OCI-LY7 (cell line): ENCODE results near the gene RFWD3. TPM values are rescaled to one million over a fixed set of nuclear protein-coding genes. Genes with fewer than 3 reads are reported as not detected.

Experiments used
- BruUV-seq: library from RNA; stranded (reverse); fragments of 400-500 nt; replicated peaks from 2 replicates; lab custom pipeline; 2021; lab: Mats Ljungman, UMichigan
- CTCF ChIA-PET: fragments of 300-600 bp; sonication (Branson Sonifier 250); formaldehyde crosslinking; loops from one replicate; lab custom pipeline; 2022; ENCODE audit warnings: antibody characterized with exemption; ENCODE audit not compliant: unreplicated experiment; lab: Charles Lee
- POLR2A ChIA-PET: fragments of 300-600 bp; sonication (Branson Sonifier 250); formaldehyde crosslinking; loops from one replicate; lab custom pipeline; 2022; ENCODE audit warnings: antibody characterized with exemption; lab: Charles Lee
- DNase-seq: peaks from one replicate; pipeline ENCODE4 v3.0.0-alpha.2; 2015; ENCODE audit warnings: low spot score
- H2AFZ ChIP-seq: fragments of 200-600 bp; sonication (generic), shearing (Covaris generic); 2 replicates; pipeline ENCODE4 v1.6.1; 2014; ENCODE audit warnings: mild to moderate bottlenecking, antibody characterized with exemption, low read length, moderate library complexity
- H3K27ac ChIP-seq: fragments of 200-600 bp; sonication (generic); 2 replicates; pipeline ENCODE4 v1.5.1; 2014; ENCODE audit warnings: mixed run types, low read depth, mild to moderate bottlenecking, moderate library complexity, low read length, inconsistent platforms; ENCODE audit not compliant: poor library complexity, severe bottlenecking
- H3K36me3 ChIP-seq: fragments of 200-600 bp; sonication (generic); 2 replicates; pipeline ENCODE4 v1.6.1; 2014; ENCODE audit warnings: mild to moderate bottlenecking, antibody characterized with exemption, low read length, moderate library complexity, mixed read lengths; ENCODE audit not compliant: insufficient read depth
- H3K4me1 ChIP-seq: fragments of 200-600 bp; sonication (generic); 2 replicates; pipeline ENCODE4 v1.5.1; 2014; ENCODE audit warnings: mild to moderate bottlenecking, low read length; ENCODE audit not compliant: insufficient read depth, poor library complexity, severe bottlenecking
- H3K4me2 ChIP-seq: fragments of 200-600 bp; sonication (generic); 2 replicates; pipeline ENCODE4 v1.6.1; 2014; ENCODE audit warnings: mild to moderate bottlenecking, low read length
- H3K4me3 ChIP-seq: fragments of 200-600 bp; sonication (generic); 2 replicates; pipeline ENCODE4 v1.5.1; 2014; ENCODE audit warnings: mild to moderate bottlenecking, low read depth, low read length; ENCODE audit not compliant: poor library complexity, severe bottlenecking
- H3K79me2 ChIP-seq: fragments of 200-600 bp; sonication (generic); 2 replicates; pipeline ENCODE4 v1.6.1; 2016; ENCODE audit warnings: low read depth, mild to moderate bottlenecking, low read length, moderate library complexity, mixed read lengths; ENCODE audit not compliant: insufficient read depth
- H3K9me2 ChIP-seq: fragments of 200-600 bp; sonication (generic); 2 replicates; pipeline ENCODE4 v1.6.1; 2016; ENCODE audit warnings: mild to moderate bottlenecking, low read length, mixed read lengths; ENCODE audit not compliant: insufficient read depth
- H3K9me3 ChIP-seq: fragments of 200-600 bp; sonication (generic); 2 replicates; pipeline ENCODE4 v1.6.1; 2014; ENCODE audit warnings: mild to moderate bottlenecking, mixed run types, low read length, mixed read lengths
- H4K20me1 ChIP-seq: fragments of 200-600 bp; sonication (generic); 2 replicates; pipeline ENCODE4 v1.6.1; 2014; ENCODE audit warnings: mild to moderate bottlenecking, antibody characterized with exemption, low read length, moderate library complexity, mixed read lengths; ENCODE audit not compliant: insufficient read depth
- EZH2phosphoT487 ChIP-seq: fragments of 200-600 bp; sonication (generic); IDR thresholded peaks from 2 replicates; pipeline ENCODE4 v1.6.1; 2018; ENCODE audit warnings: low read depth, borderline replicate concordance, mild to moderate bottlenecking, mixed run types, antibody characterized with exemption, low read length, moderate library complexity, mixed read lengths
- intact Hi-C: fragments of 100-400 bp; cut with micrococcal nuclease; formaldehyde crosslinking; loops from one replicate; pipeline ENCODE4 v1.10.0; 2022; ENCODE audit not compliant: unreplicated experiment
- total RNA-seq, 2 experiments: library from RNA; depleted of rRNA in 1 of 2; stranded (reverse); fragments of >200 nt in 1 of 2; shearing (Covaris generic) in 1 of 2; gene quantifications; 2 replicates each; pipeline ENCODE4 v1.2.3, GENCODE V29; 2014 to 2022
- TF ChIP-seq, protein P1 (sequence below): fragments of 200-600 bp; sonication (generic); conservative IDR thresholded peaks from 2 replicates; pipeline ENCODE4 v1.5.1; 2014; ENCODE audit warnings: mild to moderate bottlenecking, antibody characterized with exemption, low read length, moderate library complexity, mixed read lengths

Gene RFWD3
- total RNA-seq, 2 experiments from 2014 or later = 79.7 to 134 TPM

DNA sequence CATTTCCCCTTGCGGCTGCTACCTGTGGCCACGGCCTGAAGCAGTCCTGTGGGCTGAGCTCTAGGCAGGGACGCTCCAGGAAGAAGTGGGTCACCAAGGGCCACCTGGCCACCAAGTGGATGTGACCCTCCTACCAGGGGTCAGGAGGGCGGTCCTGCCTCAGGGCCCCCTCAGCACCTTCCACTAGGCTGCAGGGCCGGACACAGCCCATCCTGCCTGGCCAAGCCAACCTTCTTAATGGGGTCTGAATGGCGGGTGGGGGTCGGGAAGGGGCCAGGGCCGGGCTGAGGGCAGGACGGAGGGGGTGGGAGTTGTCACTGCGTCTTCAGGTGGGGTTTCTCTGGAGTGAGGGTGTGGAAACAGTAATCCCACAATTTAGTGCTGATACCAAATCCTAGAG lies 47.2 kb upstream of the RFWD3 start:
- Histone ChIP-seq H3K9me2 (no peaks in the 10 kb centered on the region), H3K4me3 (no peak overlapping the region), H3K4me1 (no peaks in the 10 kb centered on the region), H4K20me1 (no peaks in the 10 kb centered on the region), H3K27ac (no peak overlapping the region), H3K4me2 (no peak overlapping the region), H2AFZ (no peak overlapping the region), H3K79me2 (no peaks in the 10 kb centered on the region), H3K36me3 (no peaks in the 10 kb centered on the region), H3K9me3 (no peaks in the 10 kb centered on the region)
- POLR2A ChIA-PET = interaction anchor here (0.6 to 0.9 kb wide), 3 partner anchors 9 to 15 kb away, joined by 3 to 5 read pairs (median 3); no protein-coding TSS in a partner anchor
- CTCF ChIA-PET = interaction anchor here (1.0 kb wide), 1 partner anchor 16 kb away, joined by 3 read pairs; no protein-coding TSS in a partner anchor
- no TSS peak for BruUV-seq
- no peak for DNase-seq
- intact Hi-C loops = no loop called here
- TF ChIP-seq EZH2phosphoT487 = no peak
- TF ChIP-seq, protein P1, sequence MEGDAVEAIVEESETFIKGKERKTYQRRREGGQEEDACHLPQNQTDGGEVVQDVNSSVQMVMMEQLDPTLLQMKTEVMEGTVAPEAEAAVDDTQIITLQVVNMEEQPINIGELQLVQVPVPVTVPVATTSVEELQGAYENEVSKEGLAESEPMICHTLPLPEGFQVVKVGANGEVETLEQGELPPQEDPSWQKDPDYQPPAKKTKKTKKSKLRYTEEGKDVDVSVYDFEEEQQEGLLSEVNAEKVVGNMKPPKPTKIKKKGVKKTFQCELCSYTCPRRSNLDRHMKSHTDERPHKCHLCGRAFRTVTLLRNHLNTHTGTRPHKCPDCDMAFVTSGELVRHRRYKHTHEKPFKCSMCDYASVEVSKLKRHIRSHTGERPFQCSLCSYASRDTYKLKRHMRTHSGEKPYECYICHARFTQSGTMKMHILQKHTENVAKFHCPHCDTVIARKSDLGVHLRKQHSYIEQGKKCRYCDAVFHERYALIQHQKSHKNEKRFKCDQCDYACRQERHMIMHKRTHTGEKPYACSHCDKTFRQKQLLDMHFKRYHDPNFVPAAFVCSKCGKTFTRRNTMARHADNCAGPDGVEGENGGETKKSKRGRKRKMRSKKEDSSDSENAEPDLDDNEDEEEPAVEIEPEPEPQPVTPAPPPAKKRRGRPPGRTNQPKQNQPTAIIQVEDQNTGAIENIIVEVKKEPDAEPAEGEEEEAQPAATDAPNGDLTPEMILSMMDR = no peak

DNA sequence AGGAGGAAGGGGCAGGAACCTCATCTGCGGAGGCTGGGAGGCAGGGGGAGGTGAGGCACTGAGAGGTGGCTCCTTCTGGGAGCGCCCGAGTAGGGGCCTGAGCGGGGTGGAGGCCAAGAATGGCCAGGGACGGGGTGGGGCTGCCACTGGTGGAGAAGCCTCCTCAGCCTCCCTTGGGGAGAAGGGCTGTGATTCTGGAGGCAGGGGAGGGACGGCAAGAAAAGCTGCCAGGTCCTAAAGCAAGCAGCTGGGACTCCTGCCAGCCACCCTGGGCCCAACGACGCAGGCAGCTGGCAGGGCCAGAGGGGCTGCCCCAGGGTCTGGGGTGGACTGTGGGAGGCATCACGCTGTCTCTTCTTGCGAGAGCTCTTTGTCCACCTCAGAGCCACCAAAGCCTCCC lies 46.6 kb upstream of the RFWD3 start:
- no peak overlapping the region for H3K4me2 ChIP-seq
- POLR2A ChIA-PET = interaction anchor here (0.6 to 1.5 kb wide), 3 partner anchors 15 to 809 kb away, joined by 3 to 5 read pairs (median 3); no protein-coding TSS in a partner anchor
- no peaks in the 10 kb centered on the region for H4K20me1 ChIP-seq
- CTCF ChIA-PET = no interaction called here
- intact Hi-C loops = no loop called here
- BruUV-seq = no TSS peak
- no peak overlapping the region for H2AFZ ChIP-seq
- no peak for DNase-seq
- H3K9me3 ChIP-seq = no peaks in the 10 kb centered on the region
- H3K4me1 ChIP-seq = no peaks in the 10 kb centered on the region
- H3K4me3 ChIP-seq = no peak overlapping the region
- TF ChIP-seq, protein P1 = no peak
- no peak for TF ChIP-seq EZH2phosphoT487
- no peaks in the 10 kb centered on the region for H3K79me2 ChIP-seq
- H3K27ac ChIP-seq = no peak overlapping the region
- H3K9me2 ChIP-seq = no peaks in the 10 kb centered on the region
- no peaks in the 10 kb centered on the region for H3K36me3 ChIP-seq

DNA sequence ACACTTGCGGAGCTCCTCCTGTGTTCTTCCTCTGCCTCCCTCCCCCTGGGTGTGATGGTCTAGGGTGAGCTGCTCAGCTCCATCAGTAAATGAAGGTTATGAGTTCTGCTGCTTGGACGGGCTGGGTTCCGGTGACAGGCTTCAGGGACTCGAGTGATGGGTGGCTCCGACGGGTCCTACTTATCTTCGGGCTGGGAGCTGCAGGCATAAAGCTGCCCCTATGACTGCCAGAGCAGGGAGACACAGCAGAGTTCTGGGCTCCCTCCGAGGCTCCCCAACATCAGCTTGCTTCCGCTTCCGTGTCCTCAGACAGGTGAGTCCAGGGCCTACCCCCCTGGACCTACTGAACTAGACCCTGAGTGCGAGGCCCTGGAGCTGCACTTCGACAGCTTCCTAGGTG lies 45.3 kb upstream of the RFWD3 start:
- Histone ChIP-seq H3K79me2 (no peaks in the 10 kb centered on the region), H3K9me3 (no peaks in the 10 kb centered on the region), H4K20me1 (no peaks in the 10 kb centered on the region), H3K36me3 (no peaks in the 10 kb centered on the region), H3K4me3 (no peak overlapping the region), H3K27ac (no peak overlapping the region), H3K4me2 (no peak overlapping the region), H3K9me2 (no peaks in the 10 kb centered on the region), H2AFZ (no peak overlapping the region), H3K4me1 (no peaks in the 10 kb centered on the region)
- intact Hi-C loops = no loop called here
- ChIA-PET POLR2A (interaction anchor here (0.6 to 1.0 kb wide), 3 partner anchors 11 to 215 kb away, joined by 3 to 4 read pairs (median 3); no protein-coding TSS in a partner anchor), CTCF (no interaction called here)
- no TSS peak for BruUV-seq
- DNase-seq = no peak
- TF ChIP-seq, protein P1 = no peak
- no peak for TF ChIP-seq EZH2phosphoT487
